Mesendoderm (in vitro differentiated cells): ENCODE measurements around the gene NHLRC4.
A peak's percentile ranks its signal among the peaks of the same experiment; 100 is the strongest.

Experiments used
- DNase-seq: peaks from one replicate; pipeline ENCODE4 v3.0.0; 2013
- H2AK5ac ChIP-seq: 2 replicates; pipeline ENCODE4 v1.6.1; 2013; ENCODE audit warnings: low read length, inconsistent platforms
- H2BK120ac ChIP-seq: 2 replicates; pipeline ENCODE4 v1.6.1; 2013; ENCODE audit warnings: low read depth, mild to moderate bottlenecking, low read length, moderate library complexity, mixed read lengths
- H2BK15ac ChIP-seq: replicated peaks from 2 replicates; pipeline ENCODE4 v1.6.1; 2013; ENCODE audit warnings: low read depth, mild to moderate bottlenecking, moderate library complexity
- H2BK5ac ChIP-seq: 2 replicates; pipeline ENCODE4 v1.6.1; 2013; ENCODE audit warnings: low read length, inconsistent platforms
- H3K18ac ChIP-seq: 2 replicates; pipeline ENCODE4 v1.6.1; 2013; ENCODE audit warnings: mild to moderate bottlenecking, low read length, mixed read lengths
- H3K23ac ChIP-seq: one replicate; pipeline ENCODE4 v1.6.1; 2013; ENCODE audit warnings: low read length
- H3K27ac ChIP-seq: 2 replicates; pipeline ENCODE4 v1.5.1; 2013; ENCODE audit warnings: low read depth, mild to moderate bottlenecking, inconsistent platforms, low read length, moderate library complexity
- H3K27me3 ChIP-seq: 2 replicates; pipeline ENCODE4 v1.6.1; 2013; ENCODE audit warnings: low read length, control low read depth, mild to moderate bottlenecking, inconsistent platforms; ENCODE audit not compliant: insufficient read depth, poor library complexity
- H3K36me3 ChIP-seq: 2 replicates; pipeline ENCODE4 v1.6.1; 2013; ENCODE audit warnings: low read length, inconsistent platforms; ENCODE audit not compliant: control insufficient read depth, insufficient read depth
- H3K4ac ChIP-seq: one replicate; pipeline ENCODE4 v1.6.1; 2013; ENCODE audit warnings: low read depth, mild to moderate bottlenecking, low read length, moderate library complexity
- H3K4me1 ChIP-seq: 2 replicates; pipeline ENCODE4 v1.6.1; 2013; ENCODE audit warnings: low read depth, low read length, inconsistent platforms; ENCODE audit not compliant: control insufficient read depth
- H3K4me2 ChIP-seq: 2 replicates; pipeline ENCODE4 v1.6.1; 2013; ENCODE audit warnings: low read length
- H3K4me3 ChIP-seq: 2 replicates; pipeline ENCODE4 v1.5.1; 2013; ENCODE audit warnings: mild to moderate bottlenecking, low read length
- H3K56ac ChIP-seq: one replicate; pipeline ENCODE4 v1.6.1; 2013; ENCODE audit warnings: low read length
- H3K79me1 ChIP-seq: 2 replicates; pipeline ENCODE4 v1.6.1; 2013; ENCODE audit warnings: low read length, inconsistent platforms
- H3K79me2 ChIP-seq: 2 replicates; pipeline ENCODE4 v1.6.1; 2013; ENCODE audit warnings: mild to moderate bottlenecking, low read length; ENCODE audit not compliant: control insufficient read depth, insufficient read depth
- H3K9ac ChIP-seq: 2 replicates; pipeline ENCODE4 v1.6.1; 2013; ENCODE audit warnings: low read length, inconsistent platforms
- H4K5ac ChIP-seq: one replicate; pipeline ENCODE4 v1.6.1; 2013; ENCODE audit warnings: low read length
- H4K8ac ChIP-seq: one replicate; pipeline ENCODE4 v1.6.1; 2013; ENCODE audit warnings: low read depth, mild to moderate bottlenecking, control low read depth, low read length, moderate library complexity
- WGBS: extraction: QIAGEN DNeasy Blood & Tissue Kit; methylation state at CpG from one replicate; pipeline ENCODE4 v1.1.7; 2013; ENCODE audit warnings: low lambda C conversion rate, missing lambda C conversion rate; ENCODE audit not compliant: insufficient coverage; ENCODE audit errors: extremely low coverage; 5-methylcytosine and 5-hydroxymethylcytosine counted together

Gene NHLRC4

DNA sequence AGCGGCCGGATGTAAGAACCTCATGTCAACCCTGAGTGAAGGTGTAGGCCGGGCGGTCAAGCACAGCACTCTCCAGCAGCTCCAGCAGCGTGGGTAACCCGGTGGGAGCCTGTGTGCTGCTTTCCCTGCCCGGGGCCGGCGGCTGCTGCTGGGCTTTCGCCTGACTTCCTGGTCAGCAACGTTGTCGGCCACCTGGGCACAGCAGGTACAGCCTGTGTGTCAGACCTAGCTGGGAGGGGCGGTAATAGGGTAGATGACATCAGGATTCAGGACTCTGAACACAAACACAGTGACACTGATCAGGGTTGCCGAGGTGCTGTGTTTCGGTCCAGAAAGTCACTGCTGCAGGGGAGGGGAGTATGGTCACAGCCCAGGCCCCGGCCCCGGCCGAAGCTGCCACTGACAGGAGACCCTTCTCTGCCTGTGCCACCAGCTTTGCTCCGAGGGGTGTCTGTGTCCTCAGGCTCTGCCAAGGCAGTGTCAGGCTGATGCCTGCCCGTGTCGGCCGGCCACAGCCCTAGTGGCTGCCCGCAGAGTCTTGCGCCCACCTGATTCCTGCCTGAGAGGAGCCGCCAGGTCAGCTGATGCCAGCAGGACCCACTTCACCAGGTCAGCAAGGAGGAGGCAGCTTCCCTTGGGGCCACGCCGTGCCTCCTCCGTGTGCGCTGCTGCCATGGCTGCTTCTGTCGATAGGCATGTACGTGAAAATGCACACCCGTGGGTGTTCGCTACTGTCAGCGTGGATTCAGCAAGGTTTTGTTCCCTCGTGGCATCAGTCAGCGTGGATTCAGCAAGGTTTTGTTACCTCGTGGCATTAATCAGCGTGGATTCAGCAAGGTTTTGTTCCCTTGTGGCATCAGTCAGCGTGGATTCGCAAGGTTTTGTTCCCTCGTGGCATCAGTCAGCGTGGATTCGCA, 32.3 kb downstream of the NHLRC4 start:
- Histone ChIP-seq H3K9ac (no peak overlapping the region), H3K56ac (no peak overlapping the region), H2AK5ac (no peak overlapping the region), H3K79me2 (no peaks in the 10 kb centered on the region), H3K36me3 (no peaks in the 10 kb centered on the region), H3K4me2 (no peak overlapping the region), H4K5ac (no peak overlapping the region), H3K4me1 (no peaks in the 10 kb centered on the region), H3K27ac (no peak overlapping the region), H3K27me3 (no peaks in the 10 kb centered on the region), H3K79me1 (peaks cover 9% of the 10 kb centered on the region), H3K23ac (no peak overlapping the region), H3K18ac (no peak overlapping the region), H2BK15ac (no peak overlapping the region), H2BK5ac (no peak overlapping the region), H4K8ac (no peak overlapping the region), H3K4ac (no peak overlapping the region), H2BK120ac (no peak overlapping the region), H3K4me3 (no peak overlapping the region)
- no peak for DNase-seq
- WGBS = no CpG with 5 or more reads among the region's 43 CpGs

DNA sequence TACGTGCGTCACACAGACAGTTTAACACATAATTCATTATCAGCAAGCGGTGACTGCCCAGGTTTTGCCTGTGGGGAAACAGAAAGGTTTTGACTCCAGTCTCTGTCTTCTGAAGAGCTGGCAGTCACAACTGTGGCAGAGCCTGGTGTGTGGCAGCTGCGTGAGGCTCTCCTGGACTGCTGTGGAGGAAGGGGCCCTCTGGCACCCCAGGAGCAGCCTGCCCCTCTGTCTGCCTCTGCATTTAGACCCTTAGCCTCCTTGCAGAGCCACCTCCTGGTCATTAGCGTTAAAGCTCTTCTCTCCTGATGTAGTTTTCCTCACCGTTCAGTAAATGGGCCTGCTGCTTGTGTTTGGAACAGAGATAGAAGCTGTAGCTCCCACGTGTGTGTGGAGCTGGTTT, 34.0 kb downstream of the NHLRC4 start:
- Histone ChIP-seq H3K4me3 (no peak overlapping the region), H3K36me3 (no peaks in the 10 kb centered on the region), H4K5ac (no peak overlapping the region), H2BK15ac (no peak overlapping the region), H4K8ac (no peak overlapping the region), H3K79me1 (peaks cover 8% of the 10 kb centered on the region), H3K23ac (no peak overlapping the region), H3K9ac (no peak overlapping the region), H3K4me2 (no peak overlapping the region), H3K27me3 (no peaks in the 10 kb centered on the region), H3K4ac (no peak overlapping the region), H2AK5ac (no peak overlapping the region), H3K4me1 (no peaks in the 10 kb centered on the region), H2BK5ac (no peak overlapping the region), H2BK120ac (no peak overlapping the region), H3K56ac (no peak overlapping the region), H3K18ac (no peak overlapping the region), H3K79me2 (peaks cover 2% of the 10 kb centered on the region), H3K27ac (no peak overlapping the region)
- peak; percentile 57 for DNase-seq
- whole genome bisulfite sequencing = no CpG with 5 or more reads among the region's 7 CpGs

GRCh38 chr16:603933-604332, 37.1 kb downstream of the NHLRC4 start:
- peaks cover 3% of the 10 kb centered on the region for H3K79me1 ChIP-seq
- H3K36me3 ChIP-seq = no peaks in the 10 kb centered on the region
- H2BK15ac ChIP-seq = no peak overlapping the region
- no peak overlapping the region for H3K4me2 ChIP-seq
- H3K23ac ChIP-seq = no peak overlapping the region
- no peak overlapping the region for H4K8ac ChIP-seq
- no peak overlapping the region for H3K18ac ChIP-seq
- H3K4me1 ChIP-seq = peaks cover 2% of the 10 kb centered on the region
- no peak overlapping the region for H3K9ac ChIP-seq
- H3K27ac ChIP-seq = no peak overlapping the region
- H2AK5ac ChIP-seq = no peak overlapping the region
- H2BK120ac ChIP-seq = no peak overlapping the region
- WGBS = no CpG with 5 or more reads among the region's 5 CpGs
- H3K4ac ChIP-seq = no peak overlapping the region
- no peak overlapping the region for H4K5ac ChIP-seq
- no peaks in the 10 kb centered on the region for H3K27me3 ChIP-seq
- H2BK5ac ChIP-seq = no peak overlapping the region
- no peak overlapping the region for H3K56ac ChIP-seq
- peaks cover 2% of the 10 kb centered on the region for H3K79me2 ChIP-seq
- H3K4me3 ChIP-seq = no peak overlapping the region
- DNase-seq = no peak

GRCh38 chr16:606656-607307, 40.0 kb downstream of the NHLRC4 start:
- H4K8ac ChIP-seq = no peak overlapping the region
- H2AK5ac ChIP-seq = no peak overlapping the region
- DNase-seq = no peak
- H3K27me3 ChIP-seq = no peaks in the 10 kb centered on the region
- no CpG with 5 or more reads among the region's 22 CpGs for WGBS
- peaks cover 2% of the 10 kb centered on the region for H3K79me2 ChIP-seq
- H3K56ac ChIP-seq = no peak overlapping the region
- no peak overlapping the region for H3K23ac ChIP-seq
- peaks cover 2% of the 10 kb centered on the region for H3K4me1 ChIP-seq
- no peaks in the 10 kb centered on the region for H3K36me3 ChIP-seq
- no peak overlapping the region for H2BK5ac ChIP-seq
- H3K27ac ChIP-seq = no peak overlapping the region
- no peak overlapping the region for H3K4me2 ChIP-seq
- no peak overlapping the region for H3K9ac ChIP-seq
- no peak overlapping the region for H3K4ac ChIP-seq
- no peak overlapping the region for H3K18ac ChIP-seq
- no peak overlapping the region for H4K5ac ChIP-seq
- no peak overlapping the region for H2BK120ac ChIP-seq
- H3K4me3 ChIP-seq = no peak overlapping the region
- H2BK15ac ChIP-seq = no peak overlapping the region
- H3K79me1 ChIP-seq = peaks cover 3% of the 10 kb centered on the region

GRCh38 chr16:608019-608418, 41.2 kb downstream of the NHLRC4 start:
- H3K79me2 ChIP-seq = peaks cover 2% of the 10 kb centered on the region
- H3K36me3 ChIP-seq = no peaks in the 10 kb centered on the region
- no peak overlapping the region for H3K4me3 ChIP-seq
- H3K27ac ChIP-seq = no peak overlapping the region
- no peak overlapping the region for H2AK5ac ChIP-seq
- H2BK120ac ChIP-seq = no peak overlapping the region
- H3K79me1 ChIP-seq = peaks cover 3% of the 10 kb centered on the region
- no peak overlapping the region for H3K18ac ChIP-seq
- H3K4ac ChIP-seq = no peak overlapping the region
- H3K4me1 ChIP-seq = peaks cover 2% of the 10 kb centered on the region
- no peak overlapping the region for H2BK15ac ChIP-seq
- no peak overlapping the region for H3K56ac ChIP-seq
- no peak overlapping the region for H3K23ac ChIP-seq
- no peak overlapping the region for H2BK5ac ChIP-seq
- WGBS = no CpG with 5 or more reads among the region's 10 CpGs
- peak; percentile 52 for DNase-seq
- H3K27me3 ChIP-seq = no peaks in the 10 kb centered on the region
- no peak overlapping the region for H4K5ac ChIP-seq
- H3K4me2 ChIP-seq = no peak overlapping the region
- no peak overlapping the region for H4K8ac ChIP-seq
- no peak overlapping the region for H3K9ac ChIP-seq
